Liver (tissue), 9 donors: ENCODE results near the gene CUL4A. TPM values are rescaled to one million over a fixed set of nuclear protein-coding genes. Genes with fewer than 3 reads are reported as not detected.

Experiments
- DNase-seq: peaks from one replicate; pipeline ENCODE4 v3.0.0-alpha.2; 2017; ENCODE audit warnings: low spot score
- H3K27ac ChIP-seq, 2 donors: one replicate each; pipeline ENCODE4 v1.7.0; 2013; ENCODE audit warnings: inconsistent platforms in 2 of 2, low read length in 2 of 2, control low read depth in 1 of 2, low read depth in 1 of 2, mild to moderate bottlenecking in 1 of 2
- H3K27me3 ChIP-seq, 4 donors: one replicate each; pipeline versions ENCODE4 v1.6.1 to v1.7.0; 2013; ENCODE audit warnings: low read length in 3 of 4, inconsistent platforms in 1 of 4, mild to moderate bottlenecking in 1 of 4, moderate library complexity in 1 of 4; ENCODE audit not compliant: control insufficient read depth in 4 of 4, insufficient read depth in 4 of 4
- H3K36me3 ChIP-seq, 4 donors: one replicate each; pipeline versions ENCODE4 v1.6.1 to v1.7.0; 2013; ENCODE audit warnings: low read length in 3 of 4, mild to moderate bottlenecking in 3 of 4, low read depth in 1 of 4, moderate library complexity in 1 of 4; ENCODE audit not compliant: control insufficient read depth in 4 of 4, insufficient read depth in 3 of 4
- H3K4me1 ChIP-seq, 4 donors: one replicate each; pipeline versions ENCODE4 v1.6.1 to v1.7.0; 2013; ENCODE audit warnings: low read length in 3 of 4, mild to moderate bottlenecking in 3 of 4, moderate library complexity in 1 of 4; ENCODE audit not compliant: control insufficient read depth in 4 of 4, insufficient read depth in 4 of 4
- H3K4me3 ChIP-seq, 3 donors: one replicate each; pipeline versions ENCODE4 v1.6.1 to v1.7.0; 2013; ENCODE audit warnings: low read length in 3 of 3, control low read depth in 1 of 3, low read depth in 1 of 3, mild to moderate bottlenecking in 1 of 3
- H3K9ac ChIP-seq, 2 donors: one replicate each; pipeline ENCODE4 v1.7.0; 2013; ENCODE audit warnings: low read length in 2 of 2, mild to moderate bottlenecking in 2 of 2, moderate library complexity in 2 of 2, control low read depth in 1 of 2, low read depth in 1 of 2
- H3K9me3 ChIP-seq, 4 donors: one replicate each; pipeline versions ENCODE4 v1.6.1 to v1.7.0; 2013; ENCODE audit warnings: low read length in 3 of 4; ENCODE audit not compliant: control insufficient read depth in 4 of 4
- CTCF ChIP-seq: fragments of 150-350 bp; IDR thresholded peaks from 2 replicates; pipeline ENCODE4 v1.5.1; 2017; ENCODE audit warnings: improper control_type of control experiment, low read depth, low read length; ENCODE audit not compliant: missing input control
- EGR1 ChIP-seq, 2 donors: IDR thresholded peaks; 2 replicates each; pipeline ENCODE4 v1.6.1; 2016 to 2018; ENCODE audit warnings: antibody characterized with exemption in 2 of 2, low read depth in 2 of 2
- FOXA1 ChIP-seq: IDR thresholded peaks from 2 replicates; pipeline ENCODE4 v1.6.1; 2016; ENCODE audit warnings: antibody characterized with exemption
- HNF4A ChIP-seq, 2 donors: conservative IDR thresholded peaks; 2 replicates each; pipeline ENCODE4 v1.6.1; 2016; ENCODE audit warnings: antibody characterized with exemption in 2 of 2, mild to moderate bottlenecking in 2 of 2
- JUND ChIP-seq, 2 donors: IDR thresholded peaks; 2 replicates each; pipeline ENCODE4 v1.6.1; 2016; ENCODE audit warnings: antibody characterized with exemption in 2 of 2
- NR2F2 ChIP-seq: IDR thresholded peaks from 2 replicates; pipeline ENCODE4 v1.6.1; 2016; ENCODE audit warnings: antibody characterized with exemption
- RAD21 ChIP-seq, 2 donors: IDR thresholded peaks; 2 replicates each; pipeline ENCODE4 v1.6.1; 2016; ENCODE audit warnings: antibody characterized with exemption in 2 of 2, mild to moderate bottlenecking in 2 of 2
- REST ChIP-seq: IDR thresholded peaks from 2 replicates; pipeline ENCODE4 v1.6.1; 2016; ENCODE audit warnings: antibody characterized with exemption, mild to moderate bottlenecking
- RXRA ChIP-seq, 2 donors: IDR thresholded peaks; 2 replicates each; pipeline ENCODE4 v1.6.1; 2017 to 2018; ENCODE audit warnings: antibody characterized with exemption in 2 of 2, mild to moderate bottlenecking in 1 of 2
- TAF1 ChIP-seq: conservative IDR thresholded peaks from 2 replicates; pipeline ENCODE4 v1.6.1; 2016; ENCODE audit warnings: antibody characterized with exemption, mild to moderate bottlenecking
- ZBTB33 ChIP-seq: IDR thresholded peaks from 2 replicates; pipeline ENCODE4 v1.6.1; 2016; ENCODE audit warnings: antibody characterized with exemption
- WGBS: extraction: QIAGEN DNeasy Blood & Tissue Kit; methylation state at CpG from one replicate; pipeline ENCODE4 v1.1.7; 2013; 5-methylcytosine and 5-hydroxymethylcytosine counted together
- polyA plus RNA-seq, 2 donors: library from polyadenylated mRNA; stranded (reverse) in 1 of 2; unstranded in 1 of 2; fragments of 200-250 nt in 1 of 2; fragments of >200 nt in 1 of 2; fragmentation: Nextera tagmentation in 1 of 2; extraction: Ambion mirVana in 1 of 2; gene quantifications; one replicate each; pipeline versions ENCODE4 v1.2.1 to v1.2.3, GENCODE V29; 2013 to 2015
- total RNA-seq, 2 donors: library from RNA; depleted of rRNA; stranded (reverse); fragments of >200 nt; gene quantifications; one replicate each; pipeline ENCODE4 v1.2.3, GENCODE V29; 2014
- TF ChIP-seq, protein P1 (sequence below): IDR thresholded peaks from 2 replicates; pipeline ENCODE4 v1.6.1; 2016; ENCODE audit warnings: antibody characterized with exemption
- donor health status: healthy.
- donor health status: healthy.
- donor health status: healthy.
- donor health status: healthy.
- donor health status: healthy.

Gene CUL4A
- total and polyA plus RNA-seq, 4 donors = 19.9 to 89.4 (median 45.9) TPM

- no peak for TF ChIP-seq ZBTB33
- no peak for TF ChIP-seq JUND (IDR thresholded peaks at IDR 0.05)
These were observed 44.9 kb upstream of the CUL4A start (continued) for GRCh38 chr13:113164492-113164891.

DNA sequence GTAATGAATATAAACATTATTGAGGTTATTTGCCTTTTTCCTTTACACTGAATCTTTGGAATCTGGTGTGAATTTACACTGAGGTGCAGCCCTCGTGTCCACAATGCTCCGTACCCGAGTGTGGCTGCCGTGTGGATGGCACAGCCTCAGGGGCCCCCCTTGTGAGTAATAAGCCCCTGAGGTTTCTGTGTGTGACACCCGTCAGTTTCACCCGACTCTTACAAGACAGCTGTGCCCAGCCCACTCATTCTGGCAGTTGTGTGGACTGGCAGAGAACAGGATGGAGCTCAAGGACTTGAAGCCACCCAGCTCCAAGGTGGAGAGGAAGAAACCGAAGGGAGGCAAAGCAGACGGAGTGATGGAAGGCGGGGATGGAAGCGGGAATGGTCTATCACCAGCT lies 43.1 kb upstream of the CUL4A start:
- H3K4me3 ChIP-seq = no peak overlapping the region
- H3K9ac ChIP-seq = no peak overlapping the region
- no peaks in the 10 kb centered on the region for H3K9me3 ChIP-seq
- H3K4me1 ChIP-seq = peaks cover 0 to 6% (median 3%) of the 10 kb centered on the region in 4 donors
- WGBS = 88% methylated on average over 10 of the region's 10 CpGs
- TF ChIP-seq, protein P1, sequence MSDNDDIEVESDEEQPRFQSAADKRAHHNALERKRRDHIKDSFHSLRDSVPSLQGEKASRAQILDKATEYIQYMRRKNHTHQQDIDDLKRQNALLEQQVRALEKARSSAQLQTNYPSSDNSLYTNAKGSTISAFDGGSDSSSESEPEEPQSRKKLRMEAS = no peak
- no peak for TF ChIP-seq EGR1 (IDR thresholded peaks at IDR 0.05; ENCODE audit: low read depth in 2 of 2)
- TF ChIP-seq RXRA (IDR thresholded peaks at IDR 0.05) = no peak
- TF ChIP-seq TAF1 = no peak
- TF ChIP-seq ZBTB33 = no peak
- TF ChIP-seq HNF4A (conservative IDR thresholded peaks at IDR 0.05) = no peak
- TF ChIP-seq REST = no peak
- no peak for TF ChIP-seq NR2F2
- TF ChIP-seq CTCF = no peak
- H3K27me3 ChIP-seq = no peaks in the 10 kb centered on the region
- DNase-seq = no peak
- H3K36me3 ChIP-seq = peaks cover 0 to 25% (median 7%) of the 10 kb centered on the region in 4 donors
- H3K27ac ChIP-seq = no peak overlapping the region

- Histone ChIP-seq H3K27ac (no peak overlapping the region), H3K9ac (no peak overlapping the region), H3K27me3 (no peaks in the 10 kb centered on the region), H3K36me3 (peaks cover 0 to 27% (median 10%) of the 10 kb centered on the region in 4 donors), H3K9me3 (no peaks in the 10 kb centered on the region), H3K4me3 (no peak overlapping the region), H3K4me1 (peaks cover 0 to 6% (median 3%) of the 10 kb centered on the region in 4 donors)
- no peak for DNase-seq
- TF ChIP-seq TAF1 = no peak
- no peak for TF ChIP-seq HNF4A (conservative IDR thresholded peaks at IDR 0.05)
- TF ChIP-seq JUND (IDR thresholded peaks at IDR 0.05) = no peak
- no peak for TF ChIP-seq NR2F2
- TF ChIP-seq REST = no peak
- no peak for TF ChIP-seq EGR1 (IDR thresholded peaks at IDR 0.05; ENCODE audit: low read depth in 2 of 2)
- TF ChIP-seq FOXA1 = no peak
- TF ChIP-seq RAD21 (IDR thresholded peaks at IDR 0.05) = no peak
- WGBS = 85% methylated on average over 5 of the region's 5 CpGs
These were observed 42.7 kb upstream of the CUL4A start for GRCh38 chr13:113166681-113167080.
